Natural killer cell (primary cell): ENCODE measurements around the gene ZC2HC1C. TPM values are rescaled to one million over a fixed set of nuclear protein-coding genes. Genes with fewer than 3 reads are reported as not detected.

Source experiments
- ATAC-seq, 3 donors: fragments of 150-1000 bp in 2 of 3; fragments of 200-7000 bp in 1 of 3; cut with Tn5 transposase; 1 replicate in 1 of 3; 2 replicates in 2 of 3; pipeline ENCODE4 v1.10.0; 2021; ENCODE audit warnings: mild to moderate bottlenecking in 2 of 3, moderate library complexity in 2 of 3
- DNase-seq, 2 donors: peaks; one replicate each; pipeline versions ENCODE4 v3.0.0 to v3.0.0-alpha.2; 2013 to 2021; ENCODE audit warnings: mixed read lengths in 1 of 2
- H3K27ac ChIP-seq: one replicate; pipeline ENCODE4 v1.5.1; 2013; ENCODE audit warnings: mild to moderate bottlenecking, low read length
- H3K27me3 ChIP-seq: one replicate; pipeline ENCODE4 v1.6.1; 2013; ENCODE audit warnings: low read length; ENCODE audit not compliant: control insufficient read depth, insufficient read depth
- H3K36me3 ChIP-seq: one replicate; pipeline ENCODE4 v1.6.1; 2013; ENCODE audit warnings: low read length; ENCODE audit not compliant: control insufficient read depth, insufficient read depth
- H3K4me1 ChIP-seq: one replicate; pipeline ENCODE4 v1.6.1; 2013; ENCODE audit warnings: low read length; ENCODE audit not compliant: control insufficient read depth, insufficient read depth
- H3K4me3 ChIP-seq: one replicate; pipeline ENCODE4 v1.5.1; 2013; ENCODE audit warnings: low read length
- H3K9me3 ChIP-seq: one replicate; pipeline ENCODE4 v1.6.1; 2013; ENCODE audit warnings: low read length; ENCODE audit not compliant: control insufficient read depth, insufficient read depth
- H3K27ac Mint-ChIP-seq, 2 donors: one replicate each; pipeline ENCODE4 v1.8.0; 2022; ENCODE audit warnings: mild to moderate bottlenecking in 2 of 2, mixed read lengths in 2 of 2, moderate library complexity in 1 of 2
- H3K27me3 Mint-ChIP-seq, 2 donors: one replicate each; pipeline ENCODE4 v1.8.0; 2022; ENCODE audit warnings: low read depth in 2 of 2, mixed read lengths in 2 of 2
- H3K36me3 Mint-ChIP-seq: one replicate; pipeline ENCODE4 v1.8.0; 2022; ENCODE audit warnings: mixed read lengths
- H3K4me1 Mint-ChIP-seq, 2 donors: one replicate each; pipeline ENCODE4 v1.8.0; 2022; ENCODE audit warnings: mixed read lengths in 2 of 2
- H3K4me3 Mint-ChIP-seq: one replicate; pipeline ENCODE4 v1.8.0; 2022; ENCODE audit warnings: mild to moderate bottlenecking, moderate library complexity, mixed read lengths
- H3K9me3 Mint-ChIP-seq, 2 donors: one replicate each; pipeline ENCODE4 v1.8.0; 2022; ENCODE audit warnings: mixed read lengths in 2 of 2
- CTCF ChIP-seq: fragments of 200-600 bp; IDR thresholded peaks from one replicate; pipeline ENCODE4 v1.8.0; 2022; ENCODE audit warnings: antibody characterized with exemption
- WGBS: methylation state at CpG from one replicate; pipeline ENCODE4 v1.1.7; 2013; ENCODE audit warnings: missing lambda C conversion rate; ENCODE audit not compliant: insufficient coverage; 5-methylcytosine and 5-hydroxymethylcytosine counted together
- intact Hi-C: fragments of 100-400 bp; cut with micrococcal nuclease; formaldehyde crosslinking; loops from one replicate; pipeline ENCODE4 v1.14.2; 2022
- total RNA-seq, 4 donors: library from RNA; stranded (reverse); fragments of 120-200 nt in 1 of 4; gene quantifications; one replicate each; pipeline versions ENCODE4 v1.2.3 to v1.2.4, GENCODE V29; 2013 to 2022

ZC2HC1C gene
- total RNA-seq, 3 donors from 2014 or later (not counting 1 experiment from before 2014, with no cell fraction given): 0.55 TPM; not detected in 2

DNA sequence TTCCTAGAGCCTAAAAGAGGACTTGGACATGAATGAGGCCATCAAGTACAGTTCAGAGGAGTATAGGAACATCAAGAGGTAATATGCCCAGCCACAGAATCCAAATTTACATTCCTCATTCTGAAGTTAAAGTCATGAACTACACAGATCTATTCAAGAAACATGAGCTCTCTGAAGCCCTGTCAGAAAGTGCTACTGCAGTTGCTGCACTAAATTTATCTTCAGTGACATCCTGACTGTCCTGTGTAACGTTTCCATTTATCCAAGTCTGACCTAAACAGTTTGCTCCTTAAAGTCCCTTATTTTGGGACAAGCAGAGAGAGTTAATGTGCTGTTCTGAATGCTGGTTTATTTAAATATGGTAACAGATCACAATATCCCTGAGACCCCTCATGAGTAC, 29.2 kb downstream of the ZC2HC1C start:
- Histone ChIP-seq H3K9me3 (no peaks in the 10 kb centered on the region), H3K27me3 (no peaks in the 10 kb centered on the region), H3K27ac (no peak overlapping the region), H3K4me1 (no peaks in the 10 kb centered on the region), H3K36me3 (peaks cover 78% of the 10 kb centered on the region), H3K4me3 (no peak overlapping the region)
- no peaks in the 10 kb centered on the region for H3K9me3 Mint-ChIP-seq
- WGBS: 100% methylated on average over 1 of the region's 1 CpG
- no peak for TF ChIP-seq CTCF
- H3K4me3 Mint-ChIP-seq: no peak overlapping the region
- H3K4me1 Mint-ChIP-seq: no peaks in the 10 kb centered on the region
- DNase-seq (no peak), ATAC-seq (no peak)
- H3K27me3 Mint-ChIP-seq: no peaks in the 10 kb centered on the region
- intact Hi-C loops: no loop called here
- H3K36me3 Mint-ChIP-seq: peaks cover 21% of the 10 kb centered on the region
- H3K27ac Mint-ChIP-seq: peak overlapping the region in 1 of 2 donors; percentile 8

- 94% methylated on average over 3 of the region's 4 CpGs for WGBS
- no peak for ATAC-seq
- Histone ChIP-seq H3K27ac (no peak overlapping the region), H3K4me1 (no peaks in the 10 kb centered on the region), H3K27me3 (no peaks in the 10 kb centered on the region), H3K36me3 (peaks cover 72% of the 10 kb centered on the region), H3K4me3 (no peak overlapping the region), H3K9me3 (no peaks in the 10 kb centered on the region)
- Mint-ChIP-seq H3K4me1 (no peaks in the 10 kb centered on the region), H3K4me3 (no peak overlapping the region), H3K27ac (no peak overlapping the region), H3K27me3 (no peaks in the 10 kb centered on the region), H3K36me3 (peaks cover 17% of the 10 kb centered on the region), H3K9me3 (no peaks in the 10 kb centered on the region)
- no peak for TF ChIP-seq CTCF
- no peak for DNase-seq
- intact Hi-C loops: no loop called here
Measured at GRCh38 chr14:75101491-75101890, 32.0 kb downstream of the ZC2HC1C start.

DNA sequence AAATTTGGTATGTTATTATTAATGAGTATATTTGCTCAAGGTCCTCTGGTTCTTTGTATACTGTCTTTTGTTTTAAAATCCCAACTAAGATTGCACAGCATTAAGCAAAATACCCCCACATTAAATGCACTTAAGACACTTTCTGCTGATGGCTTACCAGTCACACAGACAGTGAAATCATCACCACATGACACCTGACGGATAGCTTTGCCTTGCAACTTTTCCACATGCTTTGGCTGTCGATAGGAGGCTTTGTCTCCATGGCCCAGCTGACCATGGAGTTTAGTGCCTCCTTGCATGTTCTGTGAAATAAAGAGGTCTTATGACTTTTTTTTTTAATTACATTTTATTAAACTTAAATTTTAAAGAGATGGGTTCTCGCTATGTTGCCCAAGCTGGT, 37.7 kb downstream of the ZC2HC1C start:
- Mint-ChIP-seq H3K9me3 (no peaks in the 10 kb centered on the region), H3K27ac (no peak overlapping the region), H3K27me3 (no peaks in the 10 kb centered on the region), H3K4me1 (no peaks in the 10 kb centered on the region), H3K36me3 (peaks cover 38% of the 10 kb centered on the region), H3K4me3 (no peak overlapping the region)
- WGBS: 67% methylated on average over 3 of the region's 3 CpGs
- H3K36me3 ChIP-seq: peaks cover 74% of the 10 kb centered on the region
- no peaks in the 10 kb centered on the region for H3K9me3 ChIP-seq
- intact Hi-C loops: no loop called here
- DNase-seq (no peak), ATAC-seq (no peak)
- H3K27me3 ChIP-seq: no peaks in the 10 kb centered on the region
- H3K27ac ChIP-seq: no peak overlapping the region
- H3K4me1 ChIP-seq: no peaks in the 10 kb centered on the region
- H3K4me3 ChIP-seq: no peak overlapping the region
- no peak for TF ChIP-seq CTCF

DNA sequence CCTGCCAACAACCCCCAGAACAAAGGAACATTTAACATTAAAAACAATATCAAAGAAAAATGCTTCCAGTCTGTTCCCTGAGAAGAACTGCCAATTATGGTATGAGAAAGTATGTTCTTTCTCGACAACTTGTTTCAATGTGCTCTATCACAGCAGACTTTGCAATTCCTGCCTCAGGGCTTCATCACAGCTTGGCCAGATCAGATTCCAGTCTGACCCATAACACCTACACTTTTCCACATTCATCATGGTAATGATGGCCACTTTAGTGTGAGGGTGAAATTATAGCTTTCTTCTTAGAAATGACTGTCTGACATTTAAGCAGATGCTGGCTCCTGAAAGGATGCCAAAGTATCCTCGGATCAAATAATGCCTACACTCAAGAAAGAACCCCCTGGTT, 40.4 kb downstream of the ZC2HC1C start:
- H3K27ac Mint-ChIP-seq: no peak overlapping the region
- H3K4me1 Mint-ChIP-seq: peaks cover 7 to 11% of the 10 kb centered on the region in 2 donors
- no peak overlapping the region for H3K4me3 Mint-ChIP-seq
- no peaks in the 10 kb centered on the region for H3K4me1 ChIP-seq
- no peaks in the 10 kb centered on the region for H3K9me3 Mint-ChIP-seq
- H3K27me3 Mint-ChIP-seq: no peaks in the 10 kb centered on the region
- ATAC-seq (no peak), DNase-seq (no peak)
- no peak for TF ChIP-seq CTCF
- H3K4me3 ChIP-seq: no peak overlapping the region
- peaks cover 38% of the 10 kb centered on the region for H3K36me3 Mint-ChIP-seq
- no peaks in the 10 kb centered on the region for H3K27me3 ChIP-seq
- H3K36me3 ChIP-seq: peaks cover 84% of the 10 kb centered on the region
- intact Hi-C loops: no loop called here
- H3K9me3 ChIP-seq: no peaks in the 10 kb centered on the region
- WGBS: 100% methylated on average over 2 of the region's 2 CpGs
- H3K27ac ChIP-seq: no peak overlapping the region
